AG04449 (cell line): ENCODE data around the gene TLNRD1.

Source experiments
- CTCF ChIA-PET: fragments of 350-600 bp; formaldehyde crosslinking; extraction: SDS; loops from one replicate; lab custom pipeline; 2021; ENCODE audit warnings: antibody characterized with exemption; lab: Yijun Ruan, JAX
- POLR2A ChIA-PET: fragments of 400-600, 350-600 bp; formaldehyde crosslinking; extraction: SDS; loops from one replicate; lab custom pipeline; 2020; ENCODE audit warnings: antibody characterized with exemption, inconsistent platforms; lab: Yijun Ruan, JAX
- DNase-seq: peaks from one replicate; pipeline ENCODE4 v3.0.0-alpha.2; 2010; ENCODE audit warnings: low read depth, low spot score
- H3K4me3 ChIP-seq: 2 replicates; pipeline ENCODE4 v1.5.1; 2011; ENCODE audit warnings: low read depth, mild to moderate bottlenecking, control low read depth, low read length
- TF ChIP-seq, protein P1 (sequence below): IDR thresholded peaks from one replicate; pipeline ENCODE4 v1.5.1; 2011; ENCODE audit warnings: mild to moderate bottlenecking, moderate library complexity, low read length, control low read depth, inconsistent platforms; ENCODE audit not compliant: insufficient read depth; ENCODE audit errors: missing control alignments

TLNRD1 gene

DNA sequence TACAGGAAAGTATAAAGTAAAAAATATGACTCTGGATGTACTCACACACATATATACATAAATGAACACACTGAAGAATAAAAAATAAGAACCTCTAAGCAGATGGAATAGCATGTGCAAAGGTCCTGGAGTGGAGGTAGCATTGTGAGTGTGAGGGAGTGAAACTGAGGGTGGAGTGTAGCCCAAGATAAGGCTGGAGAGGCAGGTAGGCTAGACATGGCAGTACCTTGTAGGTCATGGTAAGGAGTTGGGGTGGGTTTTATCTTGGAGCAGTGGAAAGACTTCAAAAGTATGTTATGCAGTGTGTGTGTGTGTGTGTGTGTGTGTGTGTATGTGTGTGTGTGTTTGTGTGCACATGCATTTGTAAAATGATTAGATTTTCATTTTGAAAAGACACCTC lies 49.5 kb downstream of the TLNRD1 start:
- TF ChIP-seq, protein P1, sequence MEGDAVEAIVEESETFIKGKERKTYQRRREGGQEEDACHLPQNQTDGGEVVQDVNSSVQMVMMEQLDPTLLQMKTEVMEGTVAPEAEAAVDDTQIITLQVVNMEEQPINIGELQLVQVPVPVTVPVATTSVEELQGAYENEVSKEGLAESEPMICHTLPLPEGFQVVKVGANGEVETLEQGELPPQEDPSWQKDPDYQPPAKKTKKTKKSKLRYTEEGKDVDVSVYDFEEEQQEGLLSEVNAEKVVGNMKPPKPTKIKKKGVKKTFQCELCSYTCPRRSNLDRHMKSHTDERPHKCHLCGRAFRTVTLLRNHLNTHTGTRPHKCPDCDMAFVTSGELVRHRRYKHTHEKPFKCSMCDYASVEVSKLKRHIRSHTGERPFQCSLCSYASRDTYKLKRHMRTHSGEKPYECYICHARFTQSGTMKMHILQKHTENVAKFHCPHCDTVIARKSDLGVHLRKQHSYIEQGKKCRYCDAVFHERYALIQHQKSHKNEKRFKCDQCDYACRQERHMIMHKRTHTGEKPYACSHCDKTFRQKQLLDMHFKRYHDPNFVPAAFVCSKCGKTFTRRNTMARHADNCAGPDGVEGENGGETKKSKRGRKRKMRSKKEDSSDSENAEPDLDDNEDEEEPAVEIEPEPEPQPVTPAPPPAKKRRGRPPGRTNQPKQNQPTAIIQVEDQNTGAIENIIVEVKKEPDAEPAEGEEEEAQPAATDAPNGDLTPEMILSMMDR, result no peak
- DNase-seq, result no peak
- ChIA-PET POLR2A (no interaction called here), CTCF (no interaction called here)
- no peak overlapping the region for H3K4me3 ChIP-seq

DNA sequence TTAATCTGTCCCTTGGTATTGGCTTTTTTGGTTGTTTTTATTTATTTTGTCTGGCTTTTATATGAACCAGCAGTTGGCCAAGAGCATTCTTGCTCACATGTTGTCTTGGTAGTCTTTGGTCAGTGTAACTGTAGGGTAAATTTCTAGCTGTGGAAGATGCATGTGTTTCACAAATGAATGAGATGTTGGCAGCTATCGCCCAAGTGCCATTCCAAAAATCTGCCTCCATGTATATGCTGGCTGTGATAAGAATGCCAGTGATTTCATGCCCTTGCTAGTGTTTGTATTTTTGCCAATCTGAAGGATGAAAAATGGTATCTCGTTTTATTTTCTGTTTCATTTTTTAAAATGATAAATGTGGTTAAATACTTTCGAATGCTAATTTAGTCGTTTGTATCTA lies 50.1 kb downstream of the TLNRD1 start:
- DNase-seq, result no peak
- TF ChIP-seq, protein P1, result no peak
- H3K4me3 ChIP-seq, result no peak overlapping the region
- CTCF ChIA-PET, result no interaction called here
- POLR2A ChIA-PET, result no interaction called here

DNA sequence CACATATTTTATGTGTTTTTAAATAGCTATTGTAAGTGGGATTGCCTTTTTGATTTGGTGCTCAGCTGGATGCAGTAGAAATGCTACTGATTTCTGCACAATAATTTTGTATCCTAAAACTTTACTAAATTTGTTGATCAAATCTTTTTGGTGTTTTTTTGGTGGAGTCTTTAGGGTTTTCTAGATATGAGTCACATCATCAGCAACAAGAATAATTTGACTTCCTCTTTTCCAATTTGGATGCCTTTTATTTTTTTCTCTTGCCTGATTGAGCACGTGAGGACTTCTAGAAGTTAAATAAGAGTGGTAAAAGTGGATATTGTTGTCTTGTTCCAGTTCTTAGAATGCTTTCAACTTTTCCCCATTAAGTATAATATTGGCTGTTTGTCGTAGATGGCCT lies 51.3 kb downstream of the TLNRD1 start:
- DNase-seq, result no peak
- TF ChIP-seq, protein P1, result no peak
- no peak overlapping the region for H3K4me3 ChIP-seq
- ChIA-PET CTCF (no interaction called here), POLR2A (no interaction called here)

DNA sequence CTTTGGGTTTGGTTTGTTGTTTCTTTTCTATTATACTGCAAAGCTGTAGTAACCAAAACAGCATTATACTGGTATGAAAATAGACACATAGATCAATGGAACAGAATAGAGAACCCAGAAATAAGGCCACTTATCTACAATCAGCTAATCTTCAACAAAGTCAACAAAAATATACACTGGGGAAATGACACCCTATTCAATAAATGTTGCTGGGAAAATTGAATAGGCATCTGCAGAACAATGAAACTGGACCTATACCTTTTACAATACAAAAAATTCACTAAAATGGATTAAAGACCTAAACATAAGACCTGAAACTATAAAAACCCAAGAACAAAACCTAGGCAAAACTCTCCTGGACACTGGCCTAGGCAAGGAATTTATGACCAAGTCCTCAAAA lies 52.9 kb downstream of the TLNRD1 start:
- CTCF ChIA-PET, result interaction anchor here (0.8 kb wide), 1 partner anchor 10 kb away, joined by 3 read pairs; no protein-coding TSS in a partner anchor
- no peak for DNase-seq
- TF ChIP-seq, protein P1, result no peak
- H3K4me3 ChIP-seq, result no peak overlapping the region
- POLR2A ChIA-PET, result no interaction called here

DNA sequence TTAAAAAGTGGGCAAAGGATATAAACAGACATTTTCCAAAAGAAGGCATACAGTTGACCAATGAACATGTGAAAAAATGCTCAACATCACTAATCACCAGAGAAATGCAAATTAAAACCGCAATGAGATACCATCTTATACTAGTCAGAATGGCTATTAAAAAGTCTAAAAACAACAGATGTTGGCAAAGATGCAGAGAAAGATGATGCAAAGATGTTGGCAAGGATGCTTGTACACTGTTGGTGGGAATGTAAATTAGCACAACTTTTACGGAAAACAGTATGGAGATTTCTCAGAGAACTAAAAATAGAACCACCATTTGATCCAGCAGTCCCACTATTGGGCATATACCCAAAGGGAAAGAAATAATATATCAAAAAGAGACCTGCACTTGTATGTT lies 53.5 kb downstream of the TLNRD1 start:
- CTCF ChIA-PET, result no interaction called here
- TF ChIP-seq, protein P1, result no peak
- no peak overlapping the region for H3K4me3 ChIP-seq
- DNase-seq, result peak; percentile 41
- POLR2A ChIA-PET, result no interaction called here
